GM18858 (cell line): ENCODE measurements around the gene YOD1.

ENCODE experiments used
- ATAC-seq: cut with Tn5 transposase; IDR thresholded peaks from one replicate; pipeline ENCODE4 v1.9.1; 2021; ENCODE audit not compliant: unreplicated experiment

The YOD1 gene

GRCh38 chr1:207013321-207014085, 37.5 kb downstream of the YOD1 start:
- no peak for ATAC-seq

DNA sequence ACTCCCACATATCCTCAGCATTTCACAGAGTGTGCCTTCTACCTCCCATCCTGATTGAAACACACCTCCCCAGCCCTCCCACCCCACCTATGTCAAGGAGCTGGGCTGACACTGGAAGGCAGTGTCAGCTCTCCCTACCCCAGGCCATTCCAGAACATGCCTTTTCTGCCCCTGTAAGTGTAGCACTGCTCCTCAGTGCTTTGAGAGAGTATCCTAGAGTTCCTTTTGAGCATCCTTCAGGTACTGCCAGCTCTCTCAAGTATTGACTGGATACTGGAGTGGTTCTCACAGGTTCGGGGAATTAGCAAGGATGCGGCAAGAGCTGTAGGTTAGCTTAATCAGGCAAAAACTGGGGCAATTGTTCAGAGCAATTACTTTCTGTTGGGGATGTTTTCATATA, 40.3 kb downstream of the YOD1 start:
- no peak for ATAC-seq

DNA sequence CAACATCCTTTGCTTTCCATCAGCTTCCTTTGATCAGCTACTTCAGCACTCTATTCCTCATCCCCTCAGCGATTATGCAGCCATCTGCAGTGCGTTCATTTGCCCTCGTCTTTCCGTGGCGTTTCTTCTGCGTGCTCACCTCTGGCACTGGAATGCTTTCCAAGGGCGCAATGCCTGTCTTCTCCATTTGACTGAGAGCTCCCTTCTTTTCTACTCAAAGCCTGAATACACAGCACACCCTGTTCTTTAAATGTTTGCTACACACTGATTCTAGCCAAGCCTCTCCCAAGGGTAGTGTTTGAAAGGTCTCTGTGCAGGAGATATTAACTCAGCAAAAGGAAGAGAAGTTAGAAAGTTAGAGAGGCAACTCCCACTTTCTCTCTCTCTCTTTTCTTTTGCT, 41.1 kb downstream of the YOD1 start:
- no peak for ATAC-seq

DNA sequence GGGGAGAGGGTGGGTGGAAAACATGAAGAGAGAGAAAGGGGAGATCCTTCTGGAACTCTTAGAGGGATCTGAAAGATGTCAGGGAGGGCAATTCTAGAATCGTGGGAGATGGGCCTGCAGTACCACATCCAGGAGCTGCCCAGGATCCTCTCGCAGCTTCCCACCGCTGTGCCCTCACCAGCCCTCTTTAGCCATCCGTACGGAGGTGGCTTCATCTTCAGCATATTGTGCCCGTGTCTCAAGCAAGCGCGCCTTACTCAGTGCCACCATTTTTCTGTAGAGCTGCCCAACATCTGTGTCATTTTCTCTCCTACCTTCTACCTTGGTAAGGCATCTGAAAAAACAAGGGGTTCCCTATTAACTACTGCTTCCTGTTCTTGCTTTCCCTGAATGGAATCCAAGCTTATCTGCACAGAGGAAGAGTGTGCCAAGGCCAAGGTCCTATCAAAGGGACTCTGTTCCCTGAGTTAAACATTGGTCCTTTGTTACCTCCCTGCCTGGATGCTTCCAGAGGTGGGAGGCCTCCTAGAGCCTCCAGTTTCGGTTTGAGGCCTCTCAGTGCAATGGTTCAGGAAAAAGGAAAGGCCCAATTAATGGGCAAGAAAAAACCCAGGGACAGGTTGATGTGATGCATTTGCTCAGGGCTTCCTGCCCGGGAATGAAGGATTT, 41.7 kb downstream of the YOD1 start:
- ATAC-seq: no peak

DNA sequence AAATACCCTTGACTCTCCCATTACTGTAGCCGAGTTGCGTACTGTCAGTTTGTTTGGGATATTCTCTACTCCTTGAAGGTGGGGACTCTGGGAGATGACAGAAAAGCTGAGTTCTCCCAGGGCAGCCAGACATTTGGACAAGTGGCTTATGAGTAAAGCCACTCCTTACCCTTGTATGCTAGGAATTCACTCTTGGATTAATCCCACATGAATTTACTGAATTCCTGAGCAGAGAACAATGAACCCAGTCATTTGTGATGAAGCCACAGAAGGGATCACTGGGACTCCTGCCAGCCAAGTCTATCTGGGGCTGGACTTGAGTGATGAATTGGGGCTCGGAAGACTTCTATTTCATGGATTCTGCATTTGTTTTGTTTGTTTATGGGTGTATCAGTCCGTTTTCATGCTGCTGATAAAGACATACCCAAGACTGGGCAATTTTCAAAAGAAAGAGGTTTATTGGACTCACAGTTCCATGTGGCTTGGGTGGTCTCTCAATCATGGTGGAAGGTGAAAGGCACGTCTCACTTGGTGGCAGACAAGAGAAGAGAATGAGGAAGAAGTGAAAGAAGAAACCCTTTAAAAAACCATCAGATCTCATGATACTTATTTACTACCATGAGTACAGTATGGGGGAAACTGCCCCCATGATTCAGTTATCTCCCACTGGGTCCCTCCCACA, 43.5 kb downstream of the YOD1 start:
- ATAC-seq: no peak

DNA sequence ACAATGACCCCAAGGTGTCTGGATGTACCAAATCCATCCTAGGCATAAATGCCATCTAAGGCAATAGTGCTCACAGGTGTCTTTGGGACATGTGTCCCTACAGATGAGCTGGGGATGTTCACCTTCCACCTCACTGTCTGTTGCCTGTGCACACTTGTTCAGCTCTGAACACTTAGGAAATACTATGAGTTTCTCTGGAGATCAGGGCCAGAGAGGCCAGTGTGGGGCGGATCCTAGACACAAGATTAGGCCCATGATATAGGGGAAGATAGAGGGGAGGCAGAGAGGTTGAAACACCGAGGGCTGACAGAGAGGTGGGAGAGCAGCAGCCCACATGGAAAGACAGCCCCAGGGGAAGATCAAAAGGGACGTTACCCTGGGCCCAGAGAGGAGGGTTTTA, 44.1 kb downstream of the YOD1 start:
- no peak for ATAC-seq

- ATAC-seq: no peak
These were observed 44.9 kb downstream of the YOD1 start for GRCh38 chr1:207006083-207006482.

DNA sequence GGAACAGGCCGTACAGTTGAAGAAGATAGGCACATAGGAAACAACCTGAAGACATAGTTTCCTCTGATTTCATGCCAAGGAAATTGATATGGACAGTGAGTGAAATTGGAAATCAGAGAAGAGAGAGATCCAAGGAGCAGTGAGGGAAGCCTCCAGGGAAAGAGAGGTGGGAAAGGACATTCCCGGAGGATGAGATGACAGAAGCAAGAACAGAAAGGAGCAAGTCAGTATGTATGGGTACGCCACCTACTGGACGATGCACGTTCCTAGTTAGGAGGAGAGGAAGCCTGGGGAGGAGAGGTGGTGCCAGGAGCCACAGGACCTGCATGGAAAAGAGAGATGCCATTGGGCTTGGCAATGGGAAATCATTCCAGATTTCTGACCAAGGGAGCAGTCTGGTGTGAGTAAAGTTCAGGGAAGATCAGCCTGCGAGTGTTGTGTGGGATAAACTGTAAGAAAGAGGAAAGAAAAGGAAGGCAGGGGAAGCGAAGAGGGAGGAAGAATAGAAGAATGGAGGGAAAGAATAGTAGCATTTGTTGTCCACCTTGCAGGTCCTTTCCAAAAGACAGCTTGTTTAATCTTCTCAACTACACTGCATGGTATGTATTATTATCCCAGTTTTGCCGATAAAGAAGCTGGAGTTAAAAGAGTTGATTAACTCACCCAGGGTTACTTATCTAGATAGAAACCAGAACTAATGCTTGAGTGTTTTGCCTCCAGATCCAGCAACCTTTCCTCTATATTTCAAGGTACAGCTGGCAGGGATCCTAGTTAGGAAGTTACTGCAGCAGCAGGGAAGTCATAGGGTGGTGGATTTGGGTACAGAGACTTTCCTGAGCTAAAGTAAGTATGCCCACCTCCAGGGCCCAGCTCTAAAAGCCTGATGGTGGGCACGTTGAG, 45.8 kb downstream of the YOD1 start:
- no peak for ATAC-seq

DNA sequence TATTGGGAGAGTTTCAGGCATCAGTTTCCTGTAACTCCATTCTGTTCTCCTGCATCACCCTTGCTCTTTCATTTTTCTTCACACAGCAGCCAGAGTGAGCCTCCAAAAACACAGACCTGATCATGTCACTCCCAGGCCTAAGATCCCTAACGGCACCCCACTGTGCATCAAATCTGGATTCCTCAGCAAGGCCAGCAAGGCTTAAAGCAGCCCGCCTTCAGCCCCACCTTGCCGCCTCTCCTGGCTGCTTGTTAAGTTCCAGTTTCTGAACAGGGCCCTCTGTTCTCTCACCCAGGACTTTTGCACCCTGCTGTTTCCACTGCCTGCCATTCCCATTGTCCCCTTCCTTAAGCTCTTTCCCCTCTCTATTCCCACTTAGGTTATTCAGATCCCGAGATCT, 47.8 kb downstream of the YOD1 start:
- no peak for ATAC-seq

- ATAC-seq: no peak
These were observed 48.3 kb downstream of the YOD1 start for GRCh38 chr1:207002724-207003146.

DNA sequence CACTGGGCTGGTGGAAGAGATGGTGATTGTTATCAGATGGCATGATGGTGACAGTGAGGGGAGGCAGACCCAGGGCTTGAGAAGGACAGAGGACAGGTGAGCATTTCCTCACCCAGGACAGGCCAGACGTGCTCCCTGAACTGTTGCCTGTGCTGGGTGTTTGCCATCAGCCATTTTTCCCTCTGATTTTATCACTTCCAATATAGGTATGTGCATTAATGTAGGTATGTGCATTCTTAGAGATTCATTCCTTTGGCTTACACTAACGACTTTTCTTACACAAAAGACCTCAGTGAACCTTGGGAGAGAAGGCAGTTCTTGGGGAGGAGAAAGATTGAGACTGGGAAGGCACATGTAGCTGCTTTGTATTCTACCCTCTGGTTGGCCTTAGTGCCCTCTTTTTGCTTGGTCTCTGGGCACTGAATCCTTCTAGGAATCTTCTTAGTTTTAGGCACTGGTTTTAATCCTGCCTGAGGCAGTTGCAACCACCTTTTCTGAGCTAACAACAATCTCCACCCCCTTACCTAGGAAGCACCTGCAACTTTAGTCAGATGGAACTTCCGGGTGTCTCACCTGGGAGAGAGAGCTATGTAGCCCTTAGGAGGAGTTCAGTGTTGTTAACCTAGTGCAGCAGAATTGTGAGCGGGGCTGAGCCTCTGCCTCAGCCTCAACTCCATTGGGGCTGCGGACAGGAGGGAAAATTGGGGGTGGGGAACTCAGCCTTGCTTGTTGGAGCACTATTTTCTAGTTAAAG, 49.3 kb downstream of the YOD1 start:
- no peak for ATAC-seq

- ATAC-seq: no peak
These were observed 50.2 kb downstream of the YOD1 start for GRCh38 chr1:207000651-207001291.

GRCh38 chr1:206998816-206999215, 52.2 kb downstream of the YOD1 start:
- no peak for ATAC-seq
